Measurements from ENCODE around the gene HSPB6.
"Not testable (repeated sequence)": the region's sequence is repeated elsewhere in the genome, so short reads cannot be mapped to it uniquely, and the experiment has no call there.

The HSPB6 gene

DNA sequence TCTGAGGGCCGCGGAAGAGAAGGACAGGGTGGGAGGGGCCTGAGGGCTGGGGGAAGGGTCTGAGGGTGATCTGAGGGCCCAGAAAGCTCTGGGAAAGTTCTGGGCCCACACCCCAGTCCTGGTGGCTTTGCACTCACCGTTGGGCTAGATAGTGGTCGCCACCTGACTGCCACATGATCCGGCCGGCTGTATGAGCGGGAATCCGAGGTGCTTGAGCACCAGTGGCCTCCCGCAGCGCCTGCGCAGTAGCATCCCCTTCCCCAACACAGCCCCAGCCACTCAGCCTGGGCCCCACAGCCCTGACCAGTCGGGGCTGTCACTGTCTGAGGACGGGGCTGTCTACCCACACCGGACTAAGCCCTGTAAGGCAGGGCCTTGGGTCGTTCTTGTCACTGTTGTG lies 40.8 kb upstream of the HSPB6 start:
- Histone ChIP-seq H3K4ac (ENCODE audit: low read depth in 1 of 2, low read length in 2 of 2) (no peak overlapping the region), H2BK12ac (ENCODE audit: low read length in 2 of 2) (no peak overlapping the region), H3K79me1 (replicated peaks; ENCODE audit: low read length, poor library complexity, severe bottlenecking) (no peaks in the 10 kb centered on the region), H3K23ac (ENCODE audit: low read length in 2 of 2) (no peak overlapping the region), H2BK120ac (ENCODE audit: low read depth, low read length) (no peak overlapping the region), H2AFZ (ENCODE audit: low read depth, low read length) (no peak overlapping the region), H3K27ac (ENCODE audit: low read length, poor library complexity, severe bottlenecking) (no peak overlapping the region), H4K8ac (ENCODE audit: low read length) (peak overlapping the region; percentile 12), H3K27me3 (ENCODE audit: control insufficient read depth in 1 of 2, insufficient read depth in 1 of 2, low read length in 2 of 2) (peaks cover 36 to 41% of the 10 kb centered on the region in 2 experiments), H3K4me2 (ENCODE audit: low read length, poor library complexity, severe bottlenecking) (no peak overlapping the region), H2AK5ac (ENCODE audit: low read length, severe bottlenecking) (no peak overlapping the region), H3K36me3 (ENCODE audit: control insufficient read depth in 1 of 2, insufficient read depth in 2 of 2, low read depth in 1 of 2, low read length in 2 of 2) (peaks cover 0 to 3% of the 10 kb centered on the region in 2 experiments), H2BK5ac (ENCODE audit: low read depth, low read length, poor library complexity, severe bottlenecking) (no peak overlapping the region), H2BK15ac (ENCODE audit: low read depth, poor library complexity, severe bottlenecking) (no peak overlapping the region), H3K9me3 (ENCODE audit: control insufficient read depth, low read length) (peaks cover 6% of the 10 kb centered on the region), H3K4me3 (ENCODE audit: insufficient read depth in 1 of 2, low read depth in 1 of 2, low read length in 2 of 2) (no peak overlapping the region), H4K91ac (ENCODE audit: low read length) (no peak overlapping the region), H3K9ac (ENCODE audit: low read length) (no peak overlapping the region), H3K4me1 (ENCODE audit: control insufficient read depth, insufficient read depth, low read depth, low read length) (no peaks in the 10 kb centered on the region), H3K14ac (ENCODE audit: low read length in 2 of 2) (no peak overlapping the region), H3K18ac (ENCODE audit: low read depth in 1 of 2, low read length in 2 of 2) (no peak overlapping the region)
- WGBS, result 24% methylated on average over 15 of the region's 15 CpGs
- DNase-seq, result no peak

DNA sequence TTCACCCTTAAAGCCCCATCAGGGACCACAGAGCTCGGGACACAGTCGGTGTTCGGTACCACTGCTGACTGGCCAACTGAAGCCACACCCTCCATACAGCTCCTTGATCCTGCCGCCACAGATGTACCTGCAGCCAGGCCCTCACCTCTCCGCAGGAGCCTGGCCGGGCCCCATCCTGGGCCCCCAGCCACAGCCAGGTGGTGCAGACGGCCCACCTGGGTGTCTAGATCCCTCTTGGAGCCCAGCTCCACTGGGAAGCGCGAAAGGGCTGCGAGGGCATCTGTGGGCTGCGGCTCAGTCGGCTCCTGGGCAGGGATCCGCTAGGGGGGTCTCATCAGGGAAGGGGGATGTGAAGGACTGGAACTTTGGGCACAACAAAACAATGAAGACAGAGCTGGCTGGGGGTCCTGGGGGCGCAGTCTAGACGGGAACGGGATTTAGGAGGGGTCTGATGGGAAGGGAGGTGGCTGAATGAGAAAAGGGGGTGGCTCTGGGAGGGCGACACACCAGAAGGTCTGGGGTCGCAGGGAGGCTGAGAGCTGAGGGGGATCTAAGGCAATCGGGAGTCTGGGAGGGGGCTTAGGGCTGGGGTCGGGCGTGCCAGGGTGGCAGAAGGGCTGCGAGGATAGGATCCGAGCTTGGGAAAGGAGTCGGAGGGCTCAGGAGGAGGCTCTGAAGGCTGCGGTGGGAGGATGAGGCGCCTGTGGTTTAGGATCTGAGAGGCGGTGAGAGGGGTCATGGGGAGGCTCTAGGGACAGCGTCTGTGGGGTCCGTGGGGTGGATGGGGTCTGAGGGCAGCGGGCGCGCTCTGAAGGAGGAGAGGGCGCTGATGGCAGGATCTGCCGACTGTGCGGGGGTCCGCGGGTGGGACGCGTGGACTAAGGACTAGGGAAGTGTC lies 40.1 kb upstream of the HSPB6 start:
- H3K4ac ChIP-seq (ENCODE audit: low read depth in 1 of 2, low read length in 2 of 2), result no peak overlapping the region
- no peak overlapping the region for H2BK5ac ChIP-seq (ENCODE audit: low read depth, low read length, poor library complexity, severe bottlenecking)
- H4K8ac ChIP-seq (ENCODE audit: low read length), result no peak overlapping the region
- no peak overlapping the region for H3K27ac ChIP-seq (ENCODE audit: low read length, poor library complexity, severe bottlenecking)
- no peak overlapping the region for H3K9ac ChIP-seq (ENCODE audit: low read length)
- no peak overlapping the region for H2AFZ ChIP-seq (ENCODE audit: low read depth, low read length)
- H3K18ac ChIP-seq (ENCODE audit: low read depth in 1 of 2, low read length in 2 of 2), result no peak overlapping the region
- H3K27me3 ChIP-seq (ENCODE audit: control insufficient read depth in 1 of 2, insufficient read depth in 1 of 2, low read length in 2 of 2), result peaks cover 34 to 36% of the 10 kb centered on the region in 2 experiments
- H2BK12ac ChIP-seq (ENCODE audit: low read length in 2 of 2), result no peak overlapping the region
- no peak overlapping the region for H3K4me2 ChIP-seq (ENCODE audit: low read length, poor library complexity, severe bottlenecking)
- H2BK15ac ChIP-seq (ENCODE audit: low read depth, poor library complexity, severe bottlenecking), result no peak overlapping the region
- peaks cover 0 to 3% of the 10 kb centered on the region in 2 experiments for H3K36me3 ChIP-seq (ENCODE audit: control insufficient read depth in 1 of 2, insufficient read depth in 2 of 2, low read depth in 1 of 2, low read length in 2 of 2)
- no peak overlapping the region for H2AK5ac ChIP-seq (ENCODE audit: low read length, severe bottlenecking)
- H2BK120ac ChIP-seq (ENCODE audit: low read depth, low read length), result no peak overlapping the region
- WGBS, result 35% methylated on average over 39 of the region's 39 CpGs
- H3K14ac ChIP-seq (ENCODE audit: low read length in 2 of 2), result no peak overlapping the region
- no peak overlapping the region for H4K91ac ChIP-seq (ENCODE audit: low read length)
- H3K4me1 ChIP-seq (ENCODE audit: control insufficient read depth, insufficient read depth, low read depth, low read length), result no peaks in the 10 kb centered on the region
- no peak overlapping the region for H3K4me3 ChIP-seq (ENCODE audit: insufficient read depth in 1 of 2, low read depth in 1 of 2, low read length in 2 of 2)
- H3K9me3 ChIP-seq (ENCODE audit: control insufficient read depth, low read length), result peaks cover 2% of the 10 kb centered on the region
- H3K79me1 ChIP-seq (replicated peaks; ENCODE audit: low read length, poor library complexity, severe bottlenecking), result no peaks in the 10 kb centered on the region
- DNase-seq, result no peak
- H3K23ac ChIP-seq (ENCODE audit: low read length in 2 of 2), result no peak overlapping the region

DNA sequence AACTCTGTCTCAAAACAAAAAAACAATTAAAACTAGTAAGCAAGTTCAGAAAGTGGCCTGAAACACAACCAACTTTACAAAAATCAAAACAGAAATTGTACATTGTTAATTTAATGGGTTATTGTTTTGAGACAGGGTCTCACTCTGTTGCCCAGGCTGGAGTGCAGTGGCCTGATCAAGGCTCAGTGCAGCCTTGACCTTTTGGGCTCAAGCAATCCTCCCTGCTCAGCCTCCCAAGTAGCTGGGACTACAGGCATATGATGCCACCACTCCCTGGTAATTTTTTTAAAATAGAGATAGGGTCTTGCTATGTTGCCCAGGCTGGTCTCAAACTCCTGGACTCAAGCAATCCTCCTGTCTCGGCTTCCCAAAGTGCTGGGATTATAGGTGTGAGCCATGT lies 38.7 kb upstream of the HSPB6 start:
- H2AFZ ChIP-seq (ENCODE audit: low read depth, low read length); H2BK15ac ChIP-seq (ENCODE audit: low read depth, poor library complexity, severe bottlenecking); H3K23ac ChIP-seq (ENCODE audit: low read length in 2 of 2); H3K9ac ChIP-seq (ENCODE audit: low read length); H3K36me3 ChIP-seq (ENCODE audit: control insufficient read depth in 1 of 2, insufficient read depth in 2 of 2, low read depth in 1 of 2, low read length in 2 of 2); H2AK5ac ChIP-seq (ENCODE audit: low read length, severe bottlenecking); H2BK120ac ChIP-seq (ENCODE audit: low read depth, low read length); H3K4me3 ChIP-seq (ENCODE audit: insufficient read depth in 1 of 2, low read depth in 1 of 2, low read length in 2 of 2); H3K14ac ChIP-seq (ENCODE audit: low read length in 2 of 2); H4K8ac ChIP-seq (ENCODE audit: low read length); DNase-seq; H3K4me1 ChIP-seq (ENCODE audit: control insufficient read depth, insufficient read depth, low read depth, low read length); H3K9me3 ChIP-seq (ENCODE audit: control insufficient read depth, low read length); H3K18ac ChIP-seq (ENCODE audit: low read depth in 1 of 2, low read length in 2 of 2); H3K4me2 ChIP-seq (ENCODE audit: low read length, poor library complexity, severe bottlenecking); H2BK12ac ChIP-seq (ENCODE audit: low read length in 2 of 2); H3K27ac ChIP-seq (ENCODE audit: low read length, poor library complexity, severe bottlenecking); H4K91ac ChIP-seq (ENCODE audit: low read length); H2BK5ac ChIP-seq (ENCODE audit: low read depth, low read length, poor library complexity, severe bottlenecking); H3K79me1 ChIP-seq (replicated peaks; ENCODE audit: low read length, poor library complexity, severe bottlenecking); H3K4ac ChIP-seq (ENCODE audit: low read depth in 1 of 2, low read length in 2 of 2): not testable (repeated sequence)
- no CpG with 5 or more reads among the region's 1 CpG for WGBS
- H3K27me3 ChIP-seq (ENCODE audit: control insufficient read depth in 1 of 2, insufficient read depth in 1 of 2, low read length in 2 of 2), result peaks cover 29 to 36% of the 10 kb centered on the region in 2 experiments

DNA sequence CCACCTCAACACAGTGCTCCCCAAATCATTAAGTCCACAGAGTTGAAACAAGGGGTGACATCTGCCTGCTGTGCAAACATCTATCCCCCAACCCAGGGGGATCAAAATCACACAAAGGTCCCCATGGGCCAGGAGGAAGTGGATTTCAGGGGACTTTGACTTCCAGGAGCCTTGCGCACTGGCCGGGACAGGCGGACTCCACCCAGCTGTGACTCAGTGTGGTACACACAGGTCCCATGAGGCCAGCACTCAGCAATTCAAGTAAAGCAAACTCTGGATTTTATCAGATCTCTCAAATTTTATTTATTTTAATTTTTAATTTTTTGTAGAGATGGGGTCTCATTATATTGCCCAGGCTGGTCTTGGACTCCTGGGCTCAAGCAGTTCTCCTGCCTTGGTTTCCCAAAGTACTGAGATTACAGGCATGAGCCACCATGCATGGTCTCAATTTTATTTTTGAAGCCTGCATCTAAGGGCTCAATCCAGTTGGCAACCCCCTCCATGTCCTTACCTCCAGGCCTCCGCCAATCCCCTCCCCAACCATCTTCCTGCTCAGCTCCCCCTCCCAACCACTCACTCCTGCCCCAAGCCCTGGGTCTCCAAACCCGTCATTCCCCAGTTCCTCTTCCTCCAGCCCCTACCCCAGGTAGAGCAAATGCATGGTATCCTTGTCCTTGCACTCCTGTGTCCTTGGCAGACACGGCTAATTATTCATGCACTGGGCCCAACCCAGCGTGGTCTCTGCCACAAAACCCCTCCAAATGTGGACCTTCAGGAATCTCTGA lies 36.7 kb upstream of the HSPB6 start:
- peak; percentile 8 for DNase-seq
- Histone ChIP-seq H2BK120ac (ENCODE audit: low read depth, low read length) (no peak overlapping the region), H3K18ac (ENCODE audit: low read depth in 1 of 2, low read length in 2 of 2) (no peak overlapping the region), H2BK15ac (ENCODE audit: low read depth, poor library complexity, severe bottlenecking) (peak overlapping the region; percentile 16), H3K79me1 (replicated peaks; ENCODE audit: low read length, poor library complexity, severe bottlenecking) (no peaks in the 10 kb centered on the region), H3K9me3 (ENCODE audit: control insufficient read depth, low read length) (no peaks in the 10 kb centered on the region), H3K4me1 (ENCODE audit: control insufficient read depth, insufficient read depth, low read depth, low read length) (peaks cover 2% of the 10 kb centered on the region), H2AK5ac (ENCODE audit: low read length, severe bottlenecking) (no peak overlapping the region), H3K4me3 (ENCODE audit: insufficient read depth in 1 of 2, low read depth in 1 of 2, low read length in 2 of 2) (no peak overlapping the region), H4K8ac (ENCODE audit: low read length) (no peak overlapping the region), H2AFZ (ENCODE audit: low read depth, low read length) (no peak overlapping the region), H3K4ac (ENCODE audit: low read depth in 1 of 2, low read length in 2 of 2) (no peak overlapping the region), H2BK12ac (ENCODE audit: low read length in 2 of 2) (no peak overlapping the region), H3K23ac (ENCODE audit: low read length in 2 of 2) (no peak overlapping the region), H3K27ac (ENCODE audit: low read length, poor library complexity, severe bottlenecking) (no peak overlapping the region), H2BK5ac (ENCODE audit: low read depth, low read length, poor library complexity, severe bottlenecking) (no peak overlapping the region), H3K36me3 (ENCODE audit: control insufficient read depth in 1 of 2, insufficient read depth in 2 of 2, low read depth in 1 of 2, low read length in 2 of 2) (peaks cover 0 to 3% of the 10 kb centered on the region in 2 experiments), H3K14ac (ENCODE audit: low read length in 2 of 2) (no peak overlapping the region), H3K4me2 (ENCODE audit: low read length, poor library complexity, severe bottlenecking) (no peak overlapping the region), H3K27me3 (ENCODE audit: control insufficient read depth in 1 of 2, insufficient read depth in 1 of 2, low read length in 2 of 2) (peaks cover 22 to 33% of the 10 kb centered on the region in 2 experiments), H4K91ac (ENCODE audit: low read length) (no peak overlapping the region), H3K9ac (ENCODE audit: low read length) (no peak overlapping the region)
- WGBS, result 79% methylated on average over 5 of the region's 7 CpGs

Data from mesenchymal stem cell (in vitro differentiated cells and primary cell).